ENCODE measurements around the gene GADL1.

GADL1 gene

DNA sequence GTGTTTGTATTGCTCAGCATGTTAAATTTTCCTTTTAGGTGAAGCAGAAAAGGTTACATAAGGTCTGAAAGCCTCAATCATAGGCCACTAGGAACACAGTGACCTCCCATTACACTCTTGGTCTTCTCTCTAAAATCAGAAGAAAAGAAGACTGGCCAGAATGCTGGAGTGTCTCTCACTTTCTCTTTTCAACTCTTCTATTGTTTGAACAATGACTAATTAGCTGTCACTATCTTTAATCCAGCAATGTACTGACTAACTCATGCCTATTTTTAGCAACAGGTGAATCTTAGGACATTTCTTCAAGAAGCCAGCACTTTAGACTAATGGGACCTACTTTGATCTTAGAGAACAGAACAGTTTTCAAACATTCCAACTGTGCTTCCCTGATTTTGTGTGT, 145.2 kb downstream of the GADL1 start:
- no peak overlapping the region for H3K27ac ChIP-seq (replicated peaks)
- H3K4me3 ChIP-seq (replicated peaks; ENCODE audit: insufficient read depth, low read length) = no peak overlapping the region
- TF ChIP-seq POLR2AphosphoS5 (IDR thresholded peaks at IDR 0.05; ENCODE audit: low read depth) = no peak
- no peak for TF ChIP-seq GABPA (IDR thresholded peaks at IDR 0.05; ENCODE audit: low read depth)
- TF ChIP-seq, protein P1, sequence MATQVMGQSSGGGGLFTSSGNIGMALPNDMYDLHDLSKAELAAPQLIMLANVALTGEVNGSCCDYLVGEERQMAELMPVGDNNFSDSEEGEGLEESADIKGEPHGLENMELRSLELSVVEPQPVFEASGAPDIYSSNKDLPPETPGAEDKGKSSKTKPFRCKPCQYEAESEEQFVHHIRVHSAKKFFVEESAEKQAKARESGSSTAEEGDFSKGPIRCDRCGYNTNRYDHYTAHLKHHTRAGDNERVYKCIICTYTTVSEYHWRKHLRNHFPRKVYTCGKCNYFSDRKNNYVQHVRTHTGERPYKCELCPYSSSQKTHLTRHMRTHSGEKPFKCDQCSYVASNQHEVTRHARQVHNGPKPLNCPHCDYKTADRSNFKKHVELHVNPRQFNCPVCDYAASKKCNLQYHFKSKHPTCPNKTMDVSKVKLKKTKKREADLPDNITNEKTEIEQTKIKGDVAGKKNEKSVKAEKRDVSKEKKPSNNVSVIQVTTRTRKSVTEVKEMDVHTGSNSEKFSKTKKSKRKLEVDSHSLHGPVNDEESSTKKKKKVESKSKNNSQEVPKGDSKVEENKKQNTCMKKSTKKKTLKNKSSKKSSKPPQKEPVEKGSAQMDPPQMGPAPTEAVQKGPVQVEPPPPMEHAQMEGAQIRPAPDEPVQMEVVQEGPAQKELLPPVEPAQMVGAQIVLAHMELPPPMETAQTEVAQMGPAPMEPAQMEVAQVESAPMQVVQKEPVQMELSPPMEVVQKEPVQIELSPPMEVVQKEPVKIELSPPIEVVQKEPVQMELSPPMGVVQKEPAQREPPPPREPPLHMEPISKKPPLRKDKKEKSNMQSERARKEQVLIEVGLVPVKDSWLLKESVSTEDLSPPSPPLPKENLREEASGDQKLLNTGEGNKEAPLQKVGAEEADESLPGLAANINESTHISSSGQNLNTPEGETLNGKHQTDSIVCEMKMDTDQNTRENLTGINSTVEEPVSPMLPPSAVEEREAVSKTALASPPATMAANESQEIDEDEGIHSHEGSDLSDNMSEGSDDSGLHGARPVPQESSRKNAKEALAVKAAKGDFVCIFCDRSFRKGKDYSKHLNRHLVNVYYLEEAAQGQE (IDR thresholded peaks at IDR 0.05; ENCODE audit: insufficient replicate concordance, low read depth) = no peak
- TF ChIP-seq, protein P2, sequence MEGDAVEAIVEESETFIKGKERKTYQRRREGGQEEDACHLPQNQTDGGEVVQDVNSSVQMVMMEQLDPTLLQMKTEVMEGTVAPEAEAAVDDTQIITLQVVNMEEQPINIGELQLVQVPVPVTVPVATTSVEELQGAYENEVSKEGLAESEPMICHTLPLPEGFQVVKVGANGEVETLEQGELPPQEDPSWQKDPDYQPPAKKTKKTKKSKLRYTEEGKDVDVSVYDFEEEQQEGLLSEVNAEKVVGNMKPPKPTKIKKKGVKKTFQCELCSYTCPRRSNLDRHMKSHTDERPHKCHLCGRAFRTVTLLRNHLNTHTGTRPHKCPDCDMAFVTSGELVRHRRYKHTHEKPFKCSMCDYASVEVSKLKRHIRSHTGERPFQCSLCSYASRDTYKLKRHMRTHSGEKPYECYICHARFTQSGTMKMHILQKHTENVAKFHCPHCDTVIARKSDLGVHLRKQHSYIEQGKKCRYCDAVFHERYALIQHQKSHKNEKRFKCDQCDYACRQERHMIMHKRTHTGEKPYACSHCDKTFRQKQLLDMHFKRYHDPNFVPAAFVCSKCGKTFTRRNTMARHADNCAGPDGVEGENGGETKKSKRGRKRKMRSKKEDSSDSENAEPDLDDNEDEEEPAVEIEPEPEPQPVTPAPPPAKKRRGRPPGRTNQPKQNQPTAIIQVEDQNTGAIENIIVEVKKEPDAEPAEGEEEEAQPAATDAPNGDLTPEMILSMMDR (IDR thresholded peaks at IDR 0.05; ENCODE audit: insufficient read depth, low read length) = no peak
- no peak for TF ChIP-seq SPI1 (IDR thresholded peaks at IDR 0.05; ENCODE audit: borderline replicate concordance, low read depth)
- H3K27me3 ChIP-seq (ENCODE audit: insufficient read depth, poor library complexity, severe bottlenecking) = no peaks in the 10 kb centered on the region
- no peak for DNase-seq (ENCODE audit: low read depth in 1 of 2, low spot score in 1 of 2)

DNA sequence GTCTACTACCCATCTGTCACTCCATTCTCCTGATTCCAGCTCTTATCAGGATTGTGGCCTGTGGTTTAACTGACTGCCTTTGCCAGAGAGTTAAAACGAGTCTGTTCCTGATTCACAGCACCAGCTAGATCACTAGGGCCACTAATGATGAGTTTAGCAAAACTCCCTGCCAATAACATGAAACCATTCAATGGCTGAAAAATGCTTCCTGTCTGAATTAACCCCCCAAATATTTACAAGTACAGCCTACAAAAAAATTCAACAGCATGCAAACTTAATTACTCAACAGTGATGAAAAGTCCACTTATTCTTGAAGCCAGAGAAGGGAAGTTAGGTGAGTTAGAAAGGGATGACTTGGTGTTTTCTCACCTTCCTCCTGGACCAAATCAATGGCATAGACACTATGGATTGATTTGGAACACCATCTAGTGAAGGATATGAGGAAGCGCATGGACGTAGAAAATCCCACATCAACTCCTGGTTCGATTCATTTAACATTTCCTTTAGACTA, 146.6 kb downstream of the GADL1 start:
- H3K4me3 ChIP-seq (replicated peaks; ENCODE audit: insufficient read depth, low read length) = no peak overlapping the region
- H3K27me3 ChIP-seq (ENCODE audit: insufficient read depth, poor library complexity, severe bottlenecking) = no peaks in the 10 kb centered on the region
- DNase-seq (ENCODE audit: low read depth in 1 of 2, low spot score in 1 of 2) = no peak
- H3K27ac ChIP-seq (replicated peaks) = no peak overlapping the region
- TF ChIP-seq POLR2AphosphoS5 (IDR thresholded peaks at IDR 0.05; ENCODE audit: low read depth) (no peak), GABPA (IDR thresholded peaks at IDR 0.05; ENCODE audit: low read depth) (no peak), SPI1 (IDR thresholded peaks at IDR 0.05; ENCODE audit: borderline replicate concordance, low read depth) (no peak; the same call in 1 of the 2 replicates)
- TF ChIP-seq, protein P2 (IDR thresholded peaks at IDR 0.05; ENCODE audit: insufficient read depth, low read length) = no peak
- TF ChIP-seq, protein P1 (IDR thresholded peaks at IDR 0.05; ENCODE audit: insufficient replicate concordance, low read depth) = no peak

DNA sequence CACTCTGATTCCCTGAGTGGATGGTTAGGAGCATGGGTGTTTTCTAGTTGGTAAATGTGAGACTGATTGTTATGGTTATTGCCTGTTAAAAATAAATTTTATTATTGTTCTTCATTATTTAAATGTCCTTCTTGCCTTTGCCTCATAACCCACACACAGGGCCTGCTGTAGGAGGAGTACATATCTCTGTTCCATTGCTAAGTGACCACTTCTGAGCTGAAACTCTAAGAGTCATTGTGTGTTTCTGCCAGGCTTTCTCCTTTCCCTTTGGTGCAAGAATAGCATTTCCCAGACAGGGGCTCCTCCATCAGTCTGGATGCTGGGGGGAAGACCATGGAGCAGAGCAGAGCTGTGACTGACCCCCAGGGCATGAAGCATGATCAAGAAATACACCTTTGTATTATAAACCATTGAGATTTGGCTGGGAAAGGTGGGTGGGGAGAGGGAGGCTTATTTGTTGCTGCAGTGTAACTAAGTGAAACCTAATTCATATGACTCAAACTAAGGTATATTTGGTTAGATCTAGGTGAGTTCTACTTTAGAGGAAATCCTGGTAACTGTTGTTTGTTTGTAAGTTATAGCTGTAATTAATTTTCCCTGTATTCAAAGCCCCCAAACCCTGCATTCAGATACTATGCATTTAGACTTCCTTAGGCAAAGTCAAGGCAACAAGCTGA, 150.7 kb downstream of the GADL1 start:
- TF ChIP-seq GABPA (IDR thresholded peaks at IDR 0.05; ENCODE audit: low read depth) (no peak), POLR2AphosphoS5 (IDR thresholded peaks at IDR 0.05; ENCODE audit: low read depth) (no peak), SPI1 (IDR thresholded peaks at IDR 0.05; ENCODE audit: borderline replicate concordance, low read depth) (no peak)
- TF ChIP-seq, protein P2 (IDR thresholded peaks at IDR 0.05; ENCODE audit: insufficient read depth, low read length) = no peak
- TF ChIP-seq, protein P1 (IDR thresholded peaks at IDR 0.05; ENCODE audit: insufficient replicate concordance, low read depth) = no peak
- DNase-seq (ENCODE audit: low read depth in 1 of 2, low spot score in 1 of 2) = no peak
- no peaks in the 10 kb centered on the region for H3K27me3 ChIP-seq (ENCODE audit: insufficient read depth, poor library complexity, severe bottlenecking)

More for the DNA sequence above, 150.7 kb downstream of the GADL1 start:
- no peak overlapping the region for H3K27ac ChIP-seq (replicated peaks)
- H3K4me3 ChIP-seq (replicated peaks; ENCODE audit: insufficient read depth, low read length) = no peak overlapping the region

All from HL-60 (cell line).